DOHH2 (cell line): Measurements from ENCODE around the gene TNS4.

ENCODE experiments used
- H3F3A ChIP-seq: fragments of 200-600 bp; sonication (generic), shearing (Covaris generic); 2 replicates; pipeline ENCODE4 v1.6.0; 2016; ENCODE audit warnings: antibody characterized with exemption, mild to moderate bottlenecking; ENCODE audit not compliant: control insufficient read depth, insufficient read depth
- H3K27ac ChIP-seq: fragments of 200-600 bp; sonication (generic); 2 replicates; pipeline ENCODE4 v1.5.1; 2014; ENCODE audit warnings: low read depth, mild to moderate bottlenecking, low read length, moderate library complexity
- H3K27me3 ChIP-seq: fragments of 200-600 bp; sonication (generic); 2 replicates; pipeline ENCODE4 v1.6.1; 2014; ENCODE audit warnings: mild to moderate bottlenecking, low read length, mixed read lengths; ENCODE audit not compliant: control insufficient read depth
- H3K36me3 ChIP-seq: fragments of 200-600 bp; sonication (generic); 2 replicates; pipeline ENCODE4 v1.6.1; 2014; ENCODE audit warnings: mild to moderate bottlenecking, low read length, moderate library complexity, mixed read lengths; ENCODE audit not compliant: control insufficient read depth
- H3K4me1 ChIP-seq: fragments of 200-600 bp; sonication (generic); 2 replicates; pipeline ENCODE4 v1.6.1; 2014; ENCODE audit warnings: mild to moderate bottlenecking, low read length, mixed read lengths; ENCODE audit not compliant: control insufficient read depth
- H3K4me2 ChIP-seq: fragments of 200-600 bp; sonication (generic); 2 replicates; pipeline ENCODE4 v1.6.0; 2014; ENCODE audit warnings: mild to moderate bottlenecking, low read length, moderate library complexity
- H3K4me3 ChIP-seq: fragments of 200-600 bp; sonication (generic); 2 replicates; pipeline ENCODE4 v1.5.1; 2014; ENCODE audit warnings: mild to moderate bottlenecking, low read length, mixed read lengths
- H3K79me2 ChIP-seq: fragments of 200-600 bp; sonication (generic); 2 replicates; pipeline ENCODE4 v1.6.1; 2014; ENCODE audit warnings: mild to moderate bottlenecking, low read length, mixed read lengths; ENCODE audit not compliant: control insufficient read depth
- H3K9me2 ChIP-seq: fragments of 200-600 bp; sonication (generic); replicated peaks from 2 replicates; pipeline ENCODE4 v1.6.1; 2014; ENCODE audit warnings: mild to moderate bottlenecking, low read length, mixed read lengths; ENCODE audit not compliant: control insufficient read depth
- H3K9me3 ChIP-seq: fragments of 200-600 bp; sonication (generic); 2 replicates; pipeline ENCODE4 v1.6.1; 2014; ENCODE audit warnings: antibody characterized with exemption, low read length, mixed read lengths; ENCODE audit not compliant: control insufficient read depth, insufficient read depth
- H4K20me1 ChIP-seq: fragments of 200-600 bp; sonication (generic); 2 replicates; pipeline ENCODE4 v1.6.0; 2014; ENCODE audit warnings: low read depth, mild to moderate bottlenecking, antibody characterized with exemption, low read length, moderate library complexity; ENCODE audit not compliant: control insufficient read depth, insufficient read depth
- CTCF ChIP-seq: fragments of 200-600 bp; sonication (generic); IDR thresholded peaks from one replicate; pipeline ENCODE4 v1.5.1; 2014; ENCODE audit warnings: antibody characterized with exemption, mild to moderate bottlenecking, low read depth, low read length; ENCODE audit not compliant: poor library complexity, severe bottlenecking
- EZH2phosphoT487 ChIP-seq: fragments of 200-600 bp; sonication (generic); IDR thresholded peaks from 2 replicates; pipeline ENCODE4 v1.6.1; 2017; ENCODE audit warnings: borderline replicate concordance, mild to moderate bottlenecking, antibody characterized with exemption, low read length, moderate library complexity, mixed read lengths

TNS4 gene

GRCh38 chr17:40495140-40495539 lies 6.3 kb downstream of the TNS4 start:
- H3K9me2 ChIP-seq: no peaks in the 10 kb centered on the region
- H3K9me3 ChIP-seq: no peaks in the 10 kb centered on the region
- peaks cover 9% of the 10 kb centered on the region for H3K27me3 ChIP-seq
- TF ChIP-seq EZH2phosphoT487: no peak
- TF ChIP-seq CTCF: no peak
- no peak overlapping the region for H3K27ac ChIP-seq
- peaks cover 1% of the 10 kb centered on the region; the same call in 1 of the 2 replicates for H3K4me1 ChIP-seq
- no peak overlapping the region for H3K4me2 ChIP-seq
- no peaks in the 10 kb centered on the region for H3K36me3 ChIP-seq
- H3K79me2 ChIP-seq: no peaks in the 10 kb centered on the region
- no peaks in the 10 kb centered on the region for H3F3A ChIP-seq
- H3K4me3 ChIP-seq: no peak overlapping the region
- H4K20me1 ChIP-seq: no peaks in the 10 kb centered on the region

GRCh38 chr17:40493697-40494096 lies 7.7 kb downstream of the TNS4 start:
- no peak overlapping the region for H3K4me3 ChIP-seq
- no peaks in the 10 kb centered on the region for H3K9me2 ChIP-seq
- no peak for TF ChIP-seq CTCF
- no peak overlapping the region for H3K4me2 ChIP-seq
- H3K79me2 ChIP-seq: no peaks in the 10 kb centered on the region
- H4K20me1 ChIP-seq: no peaks in the 10 kb centered on the region
- H3K27ac ChIP-seq: no peak overlapping the region
- no peaks in the 10 kb centered on the region for H3K36me3 ChIP-seq
- H3K4me1 ChIP-seq: peaks cover 10% of the 10 kb centered on the region
- H3K9me3 ChIP-seq: no peaks in the 10 kb centered on the region
- H3K27me3 ChIP-seq: peaks cover 9% of the 10 kb centered on the region
- no peaks in the 10 kb centered on the region for H3F3A ChIP-seq

GRCh38 chr17:40491486-40491885 lies 9.9 kb downstream of the TNS4 start:
- Histone ChIP-seq H3K27me3 (peaks cover 5% of the 10 kb centered on the region), H3K4me3 (no peak overlapping the region), H3K27ac (no peak overlapping the region), H3K4me1 (peaks cover 10% of the 10 kb centered on the region), H3K36me3 (no peaks in the 10 kb centered on the region), H3K9me2 (no peaks in the 10 kb centered on the region), H3K4me2 (no peak overlapping the region), H4K20me1 (no peaks in the 10 kb centered on the region), H3F3A (no peaks in the 10 kb centered on the region), H3K9me3 (no peaks in the 10 kb centered on the region), H3K79me2 (no peaks in the 10 kb centered on the region)
- TF ChIP-seq EZH2phosphoT487: no peak
- TF ChIP-seq CTCF: no peak

- H3K4me2 ChIP-seq: no peak overlapping the region
- no peaks in the 10 kb centered on the region for H3K79me2 ChIP-seq
- no peak overlapping the region for H3K27ac ChIP-seq
These were observed 10.4 kb downstream of the TNS4 start for GRCh38 chr17:40490982-40491381.

More at GRCh38 chr17:40490982-40491381, 10.4 kb downstream of the TNS4 start:
- H3K4me1 ChIP-seq: peaks cover 10% of the 10 kb centered on the region
- no peaks in the 10 kb centered on the region for H3F3A ChIP-seq
- no peaks in the 10 kb centered on the region for H3K9me2 ChIP-seq
- H3K27me3 ChIP-seq: peaks cover 2% of the 10 kb centered on the region
- H3K4me3 ChIP-seq: no peak overlapping the region
- H3K9me3 ChIP-seq: no peaks in the 10 kb centered on the region
- H3K36me3 ChIP-seq: no peaks in the 10 kb centered on the region
- TF ChIP-seq CTCF (no peak), EZH2phosphoT487 (no peak)
- H4K20me1 ChIP-seq: no peaks in the 10 kb centered on the region
